Tibial artery (tissue), 4 donors: Measurements from ENCODE around the gene LGALSL.

Source experiments
- DNase-seq, 2 donors: peaks; one replicate each; pipeline ENCODE4 v3.0.0-alpha.2; 2019
- H3K27ac ChIP-seq, 2 donors: fragments of 200-600 bp; sonication (generic) in 1 of 2; 1 replicate in 1 of 2; 2 replicates in 1 of 2; pipeline ENCODE4 v1.5.1; 2018 to 2019; ENCODE audit warnings: mild to moderate bottlenecking in 1 of 2
- H3K27me3 ChIP-seq, 2 donors: fragments of 200-600 bp; sonication (generic) in 1 of 2; one replicate each; pipeline versions ENCODE4 v1.5.1 to v1.6.0; 2016 to 2019
- H3K36me3 ChIP-seq, 3 donors: fragments of 200-600 bp; sonication (generic) in 2 of 3; one replicate each; pipeline ENCODE4 v1.5.1; 2016 to 2019; ENCODE audit warnings: mild to moderate bottlenecking in 2 of 3
- H3K4me1 ChIP-seq, 4 donors: fragments of 200-600 bp; sonication (generic) in 2 of 4; 1 replicate in 3 of 4; 2 replicates in 1 of 4; pipeline ENCODE4 v1.5.1; 2016 to 2019
- H3K4me3 ChIP-seq, 2 donors: fragments of 200-600 bp; sonication (generic) in 1 of 2; 1 replicate in 1 of 2; 2 replicates in 1 of 2; pipeline ENCODE4 v1.5.1; 2018 to 2019; ENCODE audit warnings: mild to moderate bottlenecking in 2 of 2
- H3K9me3 ChIP-seq, 3 donors: fragments of 200-600 bp; sonication (generic) in 1 of 3; one replicate each; pipeline ENCODE4 v1.5.1; 2016 to 2019
- intact Hi-C: fragments of 100-400 bp; cut with DNase I; formaldehyde crosslinking; loops from one replicate; pipeline ENCODE4 v1.15.0; 2023; ENCODE audit warnings: low total_unique reads
- TF ChIP-seq, protein P1 (sequence below), 2 experiments: fragments of 200-600 bp in 1 of 2; fragments of 450-650 bp in 1 of 2; IDR thresholded peaks; one replicate each; pipeline ENCODE4 v1.5.1; 2017 to 2019; ENCODE audit warnings: antibody characterized with exemption in 2 of 2, mild to moderate bottlenecking in 1 of 2, moderate library complexity in 1 of 2

Gene LGALSL

DNA sequence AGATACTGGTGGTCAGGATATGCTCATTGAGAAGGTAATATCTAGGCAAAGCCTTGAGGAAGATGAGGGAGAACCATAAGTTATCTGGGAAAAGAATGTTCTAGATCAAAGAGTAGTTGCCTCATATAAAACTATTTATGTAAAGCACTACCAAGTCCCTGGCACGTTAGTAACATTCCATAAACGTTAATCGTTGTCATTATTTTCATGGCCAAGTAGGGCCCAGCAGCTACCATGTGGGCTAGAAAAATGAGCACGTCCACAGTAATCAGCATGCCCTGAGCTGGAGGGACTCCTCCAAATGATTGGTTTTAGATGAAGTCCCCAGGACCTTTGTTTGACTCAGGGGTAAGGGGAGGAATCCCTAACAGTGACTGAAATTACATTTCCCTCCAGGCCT lies 37.5 kb downstream of the LGALSL start:
- Histone ChIP-seq H3K27ac (peak overlapping the region; percentile 34 to 63), H3K9me3 (no peaks in the 10 kb centered on the region), H3K27me3 (no peaks in the 10 kb centered on the region), H3K4me1 (peaks cover 0 to 26% (median 14%) of the 10 kb centered on the region in 4 donors), H3K36me3 (no peaks in the 10 kb centered on the region), H3K4me3 (no peak overlapping the region)
- no peak for DNase-seq
- TF ChIP-seq, protein P1, sequence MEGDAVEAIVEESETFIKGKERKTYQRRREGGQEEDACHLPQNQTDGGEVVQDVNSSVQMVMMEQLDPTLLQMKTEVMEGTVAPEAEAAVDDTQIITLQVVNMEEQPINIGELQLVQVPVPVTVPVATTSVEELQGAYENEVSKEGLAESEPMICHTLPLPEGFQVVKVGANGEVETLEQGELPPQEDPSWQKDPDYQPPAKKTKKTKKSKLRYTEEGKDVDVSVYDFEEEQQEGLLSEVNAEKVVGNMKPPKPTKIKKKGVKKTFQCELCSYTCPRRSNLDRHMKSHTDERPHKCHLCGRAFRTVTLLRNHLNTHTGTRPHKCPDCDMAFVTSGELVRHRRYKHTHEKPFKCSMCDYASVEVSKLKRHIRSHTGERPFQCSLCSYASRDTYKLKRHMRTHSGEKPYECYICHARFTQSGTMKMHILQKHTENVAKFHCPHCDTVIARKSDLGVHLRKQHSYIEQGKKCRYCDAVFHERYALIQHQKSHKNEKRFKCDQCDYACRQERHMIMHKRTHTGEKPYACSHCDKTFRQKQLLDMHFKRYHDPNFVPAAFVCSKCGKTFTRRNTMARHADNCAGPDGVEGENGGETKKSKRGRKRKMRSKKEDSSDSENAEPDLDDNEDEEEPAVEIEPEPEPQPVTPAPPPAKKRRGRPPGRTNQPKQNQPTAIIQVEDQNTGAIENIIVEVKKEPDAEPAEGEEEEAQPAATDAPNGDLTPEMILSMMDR (IDR thresholded peaks at IDR 0.05), result no peak
- intact Hi-C loops, result no loop called here

DNA sequence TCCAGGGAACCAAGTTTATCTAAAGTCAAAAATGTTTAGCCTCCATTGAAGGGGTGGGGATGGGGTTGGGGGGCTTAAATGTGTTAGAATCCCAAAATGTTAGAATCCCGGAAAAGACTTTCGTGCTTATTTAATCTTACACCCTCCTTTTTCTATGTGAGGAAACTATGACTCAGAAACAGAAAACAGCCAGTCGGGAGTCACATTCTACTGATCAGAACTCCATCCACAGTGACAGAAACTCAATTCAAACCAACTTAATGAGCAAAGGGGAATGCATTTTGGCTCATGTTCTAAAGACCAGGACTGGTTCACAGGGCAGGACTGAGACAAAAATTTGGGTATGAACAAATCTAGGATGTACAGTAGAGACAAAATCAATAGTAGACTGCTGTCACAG lies 38.3 kb downstream of the LGALSL start:
- TF ChIP-seq, protein P1 (IDR thresholded peaks at IDR 0.05), result no peak
- no peak for DNase-seq
- intact Hi-C loops, result no loop called here
- peak overlapping the region; percentile 34 to 63 for H3K27ac ChIP-seq
- H3K4me1 ChIP-seq, result peaks cover 0 to 26% (median 14%) of the 10 kb centered on the region in 4 donors
- no peak overlapping the region for H3K4me3 ChIP-seq
- no peaks in the 10 kb centered on the region for H3K36me3 ChIP-seq
- H3K27me3 ChIP-seq, result peaks cover 0 to 1% of the 10 kb centered on the region in 2 donors
- no peaks in the 10 kb centered on the region for H3K9me3 ChIP-seq

DNA sequence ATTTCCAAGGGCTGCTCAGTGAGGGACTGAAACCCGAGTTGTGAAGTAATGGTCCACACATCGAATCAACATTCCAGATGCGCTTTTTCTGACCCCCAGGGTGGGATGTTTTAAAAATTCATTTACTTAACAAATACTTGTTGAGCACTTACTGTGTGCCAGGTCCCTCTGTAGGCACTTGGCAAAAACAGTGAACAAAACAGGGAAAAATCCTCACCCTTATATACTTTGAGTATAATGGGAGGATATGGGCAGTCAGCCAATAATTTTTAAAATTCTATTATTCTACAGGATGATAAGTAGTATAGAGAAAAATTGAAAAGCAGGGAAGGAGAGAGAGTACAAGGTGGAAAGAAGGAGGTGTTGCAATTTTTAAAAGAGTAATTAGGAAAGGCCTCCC lies 38.9 kb downstream of the LGALSL start:
- no peak for DNase-seq
- Histone ChIP-seq H3K27me3 (peaks cover 0 to 2% of the 10 kb centered on the region in 2 donors), H3K4me1 (peaks cover 0 to 26% (median 14%) of the 10 kb centered on the region in 4 donors), H3K4me3 (no peak overlapping the region), H3K9me3 (no peaks in the 10 kb centered on the region), H3K36me3 (no peaks in the 10 kb centered on the region), H3K27ac (peak overlapping the region; percentile 34 to 63)
- TF ChIP-seq, protein P1 (IDR thresholded peaks at IDR 0.05), result no peak
- intact Hi-C loops, result no loop called here

DNA sequence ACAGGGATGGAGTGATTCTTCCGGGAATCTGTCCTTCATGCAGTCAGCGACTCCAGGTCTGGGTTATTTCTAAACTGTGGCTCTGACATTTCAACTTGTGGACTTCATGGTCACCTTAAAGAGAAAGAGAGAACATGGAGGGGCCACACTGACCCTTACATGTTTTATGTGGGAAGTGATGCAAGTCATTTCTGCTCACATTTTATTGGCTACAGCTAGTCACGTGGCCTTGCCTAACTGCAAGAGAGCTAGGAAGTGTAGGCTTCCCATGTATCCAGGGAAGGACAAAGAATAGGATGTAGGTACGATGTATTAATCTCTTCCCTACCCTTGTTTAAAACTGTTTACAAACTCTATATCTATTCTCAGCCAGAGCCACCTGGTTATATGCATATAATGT lies 39.8 kb downstream of the LGALSL start:
- TF ChIP-seq, protein P1 (IDR thresholded peaks at IDR 0.05), result no peak
- no peaks in the 10 kb centered on the region for H3K9me3 ChIP-seq
- no peak overlapping the region for H3K27ac ChIP-seq
- intact Hi-C loops, result no loop called here
- no peak overlapping the region for H3K4me3 ChIP-seq
- H3K4me1 ChIP-seq, result peaks cover 0 to 23% (median 12%) of the 10 kb centered on the region in 4 donors
- H3K36me3 ChIP-seq, result no peaks in the 10 kb centered on the region
- DNase-seq, result no peak
- H3K27me3 ChIP-seq, result peaks cover 0 to 2% of the 10 kb centered on the region in 2 donors

DNA sequence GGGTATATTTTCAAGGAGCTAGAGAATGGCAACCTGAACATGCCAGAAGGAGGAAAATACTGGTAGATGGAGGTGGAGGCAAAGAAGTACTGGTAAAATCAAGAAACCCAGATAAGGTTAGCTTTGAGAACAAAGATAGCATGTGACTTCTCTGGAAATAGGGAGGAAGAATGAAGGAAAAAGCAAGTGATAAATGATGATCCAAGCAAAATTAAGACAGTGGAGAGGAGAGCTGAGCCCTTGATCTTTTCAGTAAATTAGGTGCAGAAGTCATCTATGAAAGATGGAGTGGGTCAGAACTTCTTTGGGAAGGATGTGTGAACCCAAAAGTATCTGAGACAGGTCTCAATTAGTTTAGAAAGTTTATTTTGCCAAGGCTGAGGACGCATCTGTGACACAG lies 44.5 kb downstream of the LGALSL start:
- no peaks in the 10 kb centered on the region for H3K4me1 ChIP-seq
- no peak for DNase-seq
- H3K9me3 ChIP-seq, result no peaks in the 10 kb centered on the region
- intact Hi-C loops, result no loop called here
- H3K4me3 ChIP-seq, result no peak overlapping the region
- no peaks in the 10 kb centered on the region for H3K36me3 ChIP-seq
- TF ChIP-seq, protein P1 (IDR thresholded peaks at IDR 0.05), result no peak
- peaks cover 0 to 2% of the 10 kb centered on the region in 2 donors for H3K27me3 ChIP-seq
- H3K27ac ChIP-seq, result no peak overlapping the region

DNA sequence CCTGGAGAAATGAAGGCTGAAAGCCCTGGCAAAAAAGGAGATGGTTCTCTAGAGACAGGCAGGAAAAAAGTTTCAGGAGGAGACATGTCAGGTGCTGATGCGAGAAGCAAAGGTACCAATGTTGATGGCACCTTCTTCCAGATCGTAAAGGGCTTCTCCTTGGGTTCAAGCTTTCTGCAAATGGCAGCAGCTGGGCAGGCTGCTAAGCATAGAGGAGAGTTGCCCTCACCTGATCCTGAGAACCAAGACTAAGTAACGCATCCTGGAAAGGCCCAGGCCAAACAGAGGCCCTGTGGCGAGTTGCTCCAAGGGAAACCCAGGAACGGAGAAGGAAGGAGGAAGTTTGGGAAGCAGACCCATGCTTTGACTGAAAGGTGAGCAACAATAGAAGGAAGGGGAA lies 46.6 kb downstream of the LGALSL start:
- intact Hi-C loops, result no loop called here
- Histone ChIP-seq H3K4me1 (no peaks in the 10 kb centered on the region), H3K9me3 (no peaks in the 10 kb centered on the region), H3K4me3 (no peak overlapping the region), H3K27me3 (peaks cover 0 to 2% of the 10 kb centered on the region in 2 donors), H3K27ac (no peak overlapping the region), H3K36me3 (no peaks in the 10 kb centered on the region)
- no peak for DNase-seq
- TF ChIP-seq, protein P1 (IDR thresholded peaks at IDR 0.05), result no peak
